IPS DF 6.9 (cell line): Measurements from ENCODE around the gene CATSPERD.
"Not testable (repeated sequence)": the region's sequence is repeated elsewhere in the genome, so short reads cannot be mapped to it uniquely, and the experiment has no call there.

Experiments
- DNase-seq: peaks from one replicate; pipeline ENCODE4 v3.0.0-alpha.2; 2013; ENCODE audit warnings: low read depth, low spot score
- H3K27ac ChIP-seq: one replicate; pipeline ENCODE4 v1.5.1; 2013; ENCODE audit warnings: low read length, control low read depth
- H3K27me3 ChIP-seq: 2 replicates; pipeline ENCODE4 v1.6.1; 2013; ENCODE audit warnings: mild to moderate bottlenecking, low read length; ENCODE audit not compliant: control insufficient read depth, insufficient read depth
- H3K36me3 ChIP-seq: 2 replicates; pipeline ENCODE4 v1.6.1; 2013; ENCODE audit warnings: low read length; ENCODE audit not compliant: control insufficient read depth, insufficient read depth
- H3K4me1 ChIP-seq: 2 replicates; pipeline ENCODE4 v1.6.1; 2013; ENCODE audit warnings: low read length; ENCODE audit not compliant: control insufficient read depth, insufficient read depth
- H3K4me3 ChIP-seq: 2 replicates; pipeline ENCODE4 v1.5.1; 2013; ENCODE audit warnings: mild to moderate bottlenecking, low read length
- H3K9me3 ChIP-seq: 2 replicates; pipeline ENCODE4 v1.6.1; 2013; ENCODE audit warnings: low read length, inconsistent platforms; ENCODE audit not compliant: control insufficient read depth, insufficient read depth
- WGBS: extraction: QIAGEN DNeasy Blood & Tissue Kit; methylation state at CpG from one replicate; pipeline ENCODE4 v1.1.7; 2013; ENCODE audit warnings: mixed read lengths, missing lambda C conversion rate; ENCODE audit not compliant: insufficient read length, insufficient coverage; 5-methylcytosine and 5-hydroxymethylcytosine counted together

CATSPERD gene

DNA sequence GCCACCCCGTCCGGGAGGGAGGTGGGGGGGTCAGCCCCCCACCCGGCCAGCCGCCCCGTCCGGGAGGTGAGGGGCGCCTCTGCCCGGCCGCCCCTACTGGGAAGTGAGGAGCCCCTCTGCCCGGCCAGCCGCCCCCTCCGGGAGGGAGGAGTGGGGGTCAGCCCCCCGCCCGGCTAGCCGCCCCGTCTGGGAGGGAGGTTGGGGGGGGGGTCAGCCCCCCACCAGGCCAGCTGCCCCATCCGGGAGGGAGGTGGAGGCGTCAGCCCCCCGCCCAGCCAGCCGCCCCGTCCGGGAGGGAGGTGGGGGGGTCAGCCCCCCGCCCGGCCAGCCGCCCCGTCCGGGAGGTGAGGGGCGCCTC lies 18.4 kb upstream of the CATSPERD start:
- H3K27me3 ChIP-seq, H3K9me3 ChIP-seq, H3K27ac ChIP-seq, DNase-seq, H3K4me1 ChIP-seq, H3K4me3 ChIP-seq: not testable (repeated sequence)
- H3K36me3 ChIP-seq, result peaks cover 52% of the 10 kb centered on the region
- WGBS, result no CpG with 5 or more reads among the region's 28 CpGs

DNA sequence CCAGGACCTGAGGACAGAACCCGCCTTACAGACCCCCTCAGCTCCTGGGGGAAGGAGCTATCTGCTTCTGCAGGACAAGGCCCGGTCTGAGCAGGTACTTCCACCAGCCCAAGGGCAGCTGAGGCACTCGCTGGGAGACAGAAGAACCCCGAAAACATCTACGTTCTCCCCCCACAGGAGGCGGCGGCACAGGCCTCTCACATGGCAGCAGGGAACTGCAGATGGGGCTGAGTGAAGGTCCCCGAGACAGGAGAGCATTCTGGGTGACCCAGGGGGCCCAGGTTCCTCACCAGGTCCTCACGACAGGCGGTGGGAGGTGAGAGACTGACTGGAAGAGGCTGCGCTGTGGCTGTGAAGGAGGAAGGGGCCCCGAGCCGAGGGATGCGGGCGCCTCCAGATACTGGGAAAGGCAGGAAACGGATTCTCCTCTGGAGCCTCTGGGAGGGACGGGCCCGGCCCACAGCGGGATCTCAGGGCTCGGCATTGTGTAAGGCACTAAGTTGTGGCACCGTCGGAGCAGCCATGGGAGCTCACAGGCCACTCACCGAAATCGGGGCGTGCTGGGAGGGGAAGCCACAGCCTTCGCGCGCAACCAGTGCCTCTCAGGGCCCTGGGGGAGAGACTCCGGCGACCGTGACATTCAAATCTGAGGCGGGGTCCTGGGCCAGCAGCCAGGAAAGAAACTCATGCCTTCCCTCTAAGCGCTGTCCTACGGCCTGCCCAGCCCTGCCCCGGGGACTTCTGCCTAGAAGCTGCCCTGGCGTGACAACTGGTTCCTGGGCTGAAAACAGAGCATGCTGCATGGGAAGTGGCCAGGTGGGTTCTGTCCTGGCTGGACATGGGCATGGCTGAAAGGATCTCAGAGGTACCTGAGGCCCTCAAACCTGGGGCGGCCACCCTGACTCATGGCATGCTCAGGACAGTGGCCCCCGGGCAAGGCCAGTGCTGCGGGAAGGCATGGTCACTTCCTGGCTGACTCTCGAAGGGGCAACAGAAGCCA lies 16.3 kb upstream of the CATSPERD start:
- Histone ChIP-seq H3K36me3 (peaks cover 59% of the 10 kb centered on the region), H3K4me1 (no peaks in the 10 kb centered on the region), H3K4me3 (no peak overlapping the region), H3K9me3 (no peaks in the 10 kb centered on the region), H3K27me3 (no peaks in the 10 kb centered on the region), H3K27ac (no peak overlapping the region)
- DNase-seq, result no peak
- no CpG with 5 or more reads among the region's 40 CpGs for WGBS

DNA sequence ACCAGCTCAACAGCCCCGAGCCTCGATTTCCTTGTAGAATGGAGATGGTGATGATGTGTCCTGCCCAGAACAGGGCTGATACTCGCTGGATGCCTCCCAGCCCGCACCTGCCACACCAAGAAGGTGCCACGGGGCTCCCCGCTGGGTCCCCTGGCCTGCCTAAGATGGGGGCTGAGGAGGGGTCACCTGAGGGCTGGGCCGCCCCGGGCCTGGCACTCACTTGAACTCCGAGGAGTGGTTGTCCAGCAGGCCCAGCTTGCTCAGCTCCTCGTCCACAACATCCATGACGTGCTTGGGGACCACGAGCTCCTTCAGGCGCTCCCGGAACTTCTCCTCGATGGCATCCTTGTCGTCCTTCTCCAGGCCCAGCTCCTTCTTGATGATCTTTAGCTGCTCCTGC lies 14.9 kb upstream of the CATSPERD start:
- H3K4me3 ChIP-seq, result no peak overlapping the region
- WGBS, result no CpG with 5 or more reads among the region's 16 CpGs
- no peaks in the 10 kb centered on the region for H3K27me3 ChIP-seq
- no peak overlapping the region for H3K27ac ChIP-seq
- H3K36me3 ChIP-seq, result peaks cover 60% of the 10 kb centered on the region
- DNase-seq, result no peak
- no peaks in the 10 kb centered on the region for H3K9me3 ChIP-seq
- H3K4me1 ChIP-seq, result no peaks in the 10 kb centered on the region

DNA sequence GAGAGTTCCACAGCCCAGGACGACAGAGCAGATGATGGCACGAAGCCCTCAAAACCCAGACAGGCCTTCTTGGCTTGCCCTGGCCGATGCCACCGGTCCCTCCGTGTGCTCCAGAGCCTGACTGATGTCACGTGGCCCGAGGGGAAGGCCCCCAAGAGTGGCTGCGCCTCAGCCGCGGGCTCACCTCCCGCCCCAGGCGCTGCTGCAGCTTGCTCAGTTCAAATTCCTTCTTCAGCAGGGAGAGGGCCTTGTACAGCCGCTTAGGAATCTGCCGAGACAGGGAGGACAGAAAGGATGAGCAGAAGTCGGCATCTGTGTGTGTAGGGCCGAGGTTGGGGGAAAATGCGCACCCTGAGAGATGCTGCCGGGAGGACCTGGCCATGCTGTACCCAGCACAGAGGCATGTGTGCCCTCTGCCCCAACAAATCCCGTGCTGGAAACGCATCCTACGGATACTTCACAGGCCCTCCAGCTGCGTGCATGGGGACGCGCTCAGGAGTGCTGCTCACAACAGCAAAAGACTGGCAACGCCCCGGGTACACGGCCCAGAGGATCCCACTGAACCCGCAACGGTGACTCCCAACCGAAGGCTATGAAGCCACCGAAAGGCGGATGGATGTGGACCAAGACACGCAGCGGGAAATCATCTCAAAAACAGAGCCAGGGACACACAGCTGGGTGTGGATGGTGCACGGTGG lies 13.4 kb upstream of the CATSPERD start:
- H3K4me1 ChIP-seq, result no peaks in the 10 kb centered on the region
- H3K36me3 ChIP-seq, result peaks cover 67% of the 10 kb centered on the region
- no peak overlapping the region for H3K27ac ChIP-seq
- H3K9me3 ChIP-seq, result no peaks in the 10 kb centered on the region
- no CpG with 5 or more reads among the region's 35 CpGs for WGBS
- H3K4me3 ChIP-seq, result no peak overlapping the region
- H3K27me3 ChIP-seq, result no peaks in the 10 kb centered on the region
- no peak for DNase-seq

DNA sequence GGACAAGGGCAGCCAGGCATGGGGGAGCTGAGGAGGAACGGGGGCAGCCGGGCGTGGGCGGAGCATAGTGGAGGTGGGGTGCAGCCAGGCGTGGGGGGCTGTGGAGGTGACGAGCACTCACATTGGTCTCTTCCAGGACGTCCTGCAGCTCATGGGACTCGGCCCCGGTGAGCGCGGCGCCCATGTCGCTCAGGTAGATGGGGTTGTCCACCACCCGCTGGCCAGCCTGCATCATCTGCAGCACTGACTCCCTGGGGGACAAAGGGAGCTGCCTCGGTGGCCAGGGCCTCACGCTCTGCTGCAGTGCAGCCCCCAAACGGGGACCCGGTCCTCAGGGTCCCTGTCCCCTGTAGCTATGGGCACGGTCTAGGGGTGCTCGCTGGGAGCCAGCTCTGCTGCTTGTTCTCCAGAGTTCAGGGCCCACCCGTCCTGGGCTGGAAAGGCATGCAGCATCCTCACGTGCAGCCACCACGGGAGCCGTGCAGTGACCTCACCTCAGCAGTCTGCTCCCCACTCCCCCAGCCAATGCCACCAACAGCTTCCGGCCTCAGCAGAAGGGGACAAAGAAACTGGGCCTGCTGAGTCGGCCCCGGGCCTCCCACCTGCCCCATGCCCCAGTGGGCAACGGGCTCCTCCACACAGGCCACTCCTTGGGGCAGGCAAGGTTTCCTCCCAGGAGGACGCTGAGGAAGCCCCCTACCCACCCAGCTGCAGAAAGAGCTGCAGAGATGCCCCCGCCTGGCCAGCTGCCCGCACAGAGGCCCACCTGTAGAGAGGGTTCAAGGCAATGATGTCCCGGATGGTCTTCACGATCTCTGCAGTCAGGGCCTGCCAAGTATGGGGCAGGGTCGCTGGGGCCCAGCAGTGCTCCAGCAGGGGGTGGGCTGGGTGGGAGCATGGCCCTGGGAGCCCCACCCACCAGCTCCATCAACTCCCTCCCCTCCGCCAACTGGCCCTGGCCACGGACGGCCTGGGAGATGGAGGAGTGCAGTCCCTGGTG lies 12.6 kb upstream of the CATSPERD start:
- Histone ChIP-seq H3K36me3 (peaks cover 74% of the 10 kb centered on the region), H3K4me3 (no peak overlapping the region), H3K27me3 (no peaks in the 10 kb centered on the region), H3K4me1 (no peaks in the 10 kb centered on the region), H3K27ac (no peak overlapping the region), H3K9me3 (no peaks in the 10 kb centered on the region)
- WGBS, result no CpG with 5 or more reads among the region's 37 CpGs
- DNase-seq, result no peak

DNA sequence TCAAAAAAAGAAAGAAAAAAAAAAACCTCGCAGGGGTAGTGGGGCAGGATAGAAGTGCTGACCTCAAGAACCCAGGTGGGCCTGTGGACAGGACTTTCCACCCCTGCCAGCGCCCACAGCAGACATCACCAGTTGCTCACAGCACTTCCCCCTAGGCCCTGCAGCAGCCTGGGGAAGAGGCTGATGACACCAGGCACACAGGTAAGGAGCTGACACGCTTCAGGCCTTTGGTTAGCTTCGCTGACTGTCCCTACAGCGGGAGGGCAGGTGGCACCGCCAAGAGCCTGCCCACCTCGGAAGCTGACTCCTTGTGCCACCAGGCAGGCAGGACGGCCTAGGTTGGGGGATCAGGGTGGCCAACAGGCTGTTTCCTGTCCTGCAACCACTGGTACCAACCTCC lies 9.4 kb upstream of the CATSPERD start:
- DNase-seq, result no peak
- Histone ChIP-seq H3K36me3 (peaks cover 57% of the 10 kb centered on the region), H3K9me3 (no peaks in the 10 kb centered on the region), H3K4me3 (no peak overlapping the region), H3K4me1 (no peaks in the 10 kb centered on the region), H3K27me3 (no peaks in the 10 kb centered on the region), H3K27ac (no peak overlapping the region)
- WGBS, result no CpG with 5 or more reads among the region's 8 CpGs

DNA sequence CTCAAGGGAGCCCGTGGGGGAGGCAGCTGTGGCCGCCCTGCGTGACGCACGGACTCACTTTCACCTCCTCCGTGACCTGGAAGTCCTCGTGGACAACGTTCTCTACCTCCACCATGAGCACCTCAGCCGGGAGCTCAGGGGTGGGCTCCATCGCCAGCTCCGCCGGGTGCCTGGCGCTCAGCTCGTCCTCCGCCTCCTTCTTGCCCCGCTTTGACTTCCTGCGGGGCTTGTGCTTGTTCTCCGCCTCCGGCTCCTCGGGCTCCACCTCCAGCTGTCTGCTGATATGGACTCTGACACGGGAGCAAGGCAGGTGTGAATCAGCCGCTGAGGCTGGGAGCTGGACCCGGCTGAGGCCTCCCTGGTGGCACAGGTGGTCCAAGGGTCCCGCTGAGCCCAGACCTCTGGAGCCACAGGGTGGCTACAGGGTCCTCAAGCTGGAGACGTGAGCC lies 8.7 kb upstream of the CATSPERD start:
- H3K9me3 ChIP-seq, result no peaks in the 10 kb centered on the region
- no peak for DNase-seq
- peaks cover 53% of the 10 kb centered on the region for H3K36me3 ChIP-seq
- no peaks in the 10 kb centered on the region for H3K4me1 ChIP-seq
- WGBS, result no CpG with 5 or more reads among the region's 25 CpGs
- H3K27ac ChIP-seq, result no peak overlapping the region
- no peaks in the 10 kb centered on the region for H3K27me3 ChIP-seq
- no peak overlapping the region; the same call in 1 of the 2 replicates for H3K4me3 ChIP-seq

DNA sequence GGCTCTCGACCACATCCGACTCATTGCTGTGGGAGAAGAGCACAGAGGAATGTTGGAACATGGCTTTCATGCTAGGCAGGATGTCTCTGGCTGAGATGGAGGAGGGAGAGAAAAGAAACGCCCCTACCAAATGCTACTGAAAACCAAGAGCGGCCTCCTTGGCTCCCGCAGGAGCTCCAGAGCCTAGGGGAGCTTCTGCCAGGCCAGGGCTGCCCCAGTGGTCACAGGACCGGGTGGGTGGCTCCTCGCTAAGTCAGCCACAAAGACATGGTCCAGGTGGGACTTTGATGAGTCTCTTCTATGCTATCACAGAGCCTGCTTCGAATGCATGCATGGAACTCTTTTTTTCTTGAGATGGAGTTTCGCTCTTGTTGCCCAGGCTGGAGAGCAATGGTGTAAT lies 7.2 kb upstream of the CATSPERD start:
- no peak overlapping the region for H3K27ac ChIP-seq
- no peaks in the 10 kb centered on the region for H3K27me3 ChIP-seq
- H3K36me3 ChIP-seq, result peaks cover 38% of the 10 kb centered on the region
- WGBS, result no CpG with 5 or more reads among the region's 9 CpGs
- no peak for DNase-seq
- no peak overlapping the region for H3K4me3 ChIP-seq
- H3K4me1 ChIP-seq, result no peaks in the 10 kb centered on the region
- no peaks in the 10 kb centered on the region for H3K9me3 ChIP-seq

DNA sequence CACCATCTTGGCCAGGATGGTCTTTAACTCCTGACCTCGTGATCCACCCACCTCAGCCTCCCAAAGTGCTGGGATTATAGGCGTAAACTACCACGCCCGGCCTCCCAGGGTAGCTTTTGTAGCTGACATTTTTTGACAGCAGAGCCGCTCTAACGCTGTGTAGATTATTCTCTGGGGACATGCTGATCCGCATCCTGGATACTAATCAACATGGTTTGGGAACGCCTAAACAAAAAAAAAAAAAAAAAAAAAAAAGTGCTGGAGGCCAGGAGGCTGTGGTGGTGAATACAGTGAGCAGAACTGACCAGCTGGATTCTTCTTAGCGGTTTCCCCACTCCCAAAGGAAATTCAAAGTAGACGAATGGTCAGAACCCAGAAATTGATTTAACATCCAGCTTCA lies 5.6 kb upstream of the CATSPERD start:
- H3K27ac ChIP-seq, result no peak overlapping the region
- no peak overlapping the region for H3K4me3 ChIP-seq
- H3K4me1 ChIP-seq, result no peaks in the 10 kb centered on the region
- peaks cover 33% of the 10 kb centered on the region for H3K36me3 ChIP-seq
- no peaks in the 10 kb centered on the region for H3K9me3 ChIP-seq
- no peaks in the 10 kb centered on the region for H3K27me3 ChIP-seq
- no peak for DNase-seq
- no CpG with 5 or more reads among the region's 10 CpGs for WGBS
